ENCODE data around the gene CCL14. TPM values are rescaled to one million over a fixed set of nuclear protein-coding genes. Genes with fewer than 3 reads are reported as not detected.

The CCL14 gene
- total and polyA plus RNA-seq, 4 donors, result 1.9 to 124 (median 40.2) TPM

DNA sequence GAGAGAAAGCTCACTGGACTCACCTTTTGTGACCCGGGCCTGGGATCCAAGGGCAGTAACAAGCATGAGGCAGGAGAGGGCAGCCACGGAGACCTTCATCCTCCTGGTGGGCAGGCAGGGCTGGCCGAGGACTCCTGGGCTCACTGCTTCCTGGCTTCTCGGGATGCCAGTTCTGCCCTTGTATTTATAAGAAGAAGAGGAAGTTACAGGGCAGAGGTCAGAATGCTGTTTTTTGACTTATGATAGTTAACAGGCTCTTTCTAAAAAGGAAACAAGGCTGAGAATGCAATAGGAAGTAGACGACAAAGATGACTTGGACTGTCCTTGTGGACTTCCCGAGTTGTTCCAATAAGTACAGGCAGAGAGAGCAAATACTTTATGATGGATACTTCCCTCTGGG is 31.3 kb upstream of the CCL14 start, which contains the start of gene CCL23:
CCL23 (minus strand) TSS at position 174 of the 400 bp plus-strand sequence; CDS start at position 99, 75 bp downstream.
- Histone ChIP-seq H3K4me3 (ENCODE audit: low read depth in 1 of 3, low read length in 3 of 3) (no peak within 1 kb of the TSS), H3K9ac (ENCODE audit: low read depth in 1 of 2, low read length in 2 of 2) (no peak within 1 kb of the TSS), H3K36me3 (ENCODE audit: control insufficient read depth in 4 of 4, insufficient read depth in 3 of 4, low read depth in 1 of 4, low read length in 3 of 4) (peaks cover 0 to 3% (median under 1%) of the 10 kb centered on the region in 4 donors), H3K9me3 (ENCODE audit: control insufficient read depth in 4 of 4, low read length in 3 of 4) (no peaks in the 10 kb centered on the region), H3K4me1 (ENCODE audit: control insufficient read depth in 4 of 4, insufficient read depth in 4 of 4, low read length in 3 of 4) (peaks cover 0 to 2% (median 0%) of the 10 kb centered on the region in 4 donors), H3K27me3 (ENCODE audit: control insufficient read depth in 4 of 4, insufficient read depth in 4 of 4, low read length in 3 of 4) (no peaks in the 10 kb centered on the region), H3K27ac (ENCODE audit: low read depth in 1 of 2, low read length in 2 of 2) (no peak within 1 kb of the TSS)
- 61% methylated on average over 6 of the region's 6 CpGs for WGBS
- DNase-seq (ENCODE audit: low spot score), result no peak
- no peak for TF ChIP-seq TAF1 (conservative IDR thresholded peaks at IDR 0.05)
- TF ChIP-seq HNF4G (IDR thresholded peaks at IDR 0.05), result no peak
- no peak for TF ChIP-seq SP1 (IDR thresholded peaks at IDR 0.05)
- TF ChIP-seq RXRA (IDR thresholded peaks at IDR 0.05), result no peak
- TF ChIP-seq, protein P1, sequence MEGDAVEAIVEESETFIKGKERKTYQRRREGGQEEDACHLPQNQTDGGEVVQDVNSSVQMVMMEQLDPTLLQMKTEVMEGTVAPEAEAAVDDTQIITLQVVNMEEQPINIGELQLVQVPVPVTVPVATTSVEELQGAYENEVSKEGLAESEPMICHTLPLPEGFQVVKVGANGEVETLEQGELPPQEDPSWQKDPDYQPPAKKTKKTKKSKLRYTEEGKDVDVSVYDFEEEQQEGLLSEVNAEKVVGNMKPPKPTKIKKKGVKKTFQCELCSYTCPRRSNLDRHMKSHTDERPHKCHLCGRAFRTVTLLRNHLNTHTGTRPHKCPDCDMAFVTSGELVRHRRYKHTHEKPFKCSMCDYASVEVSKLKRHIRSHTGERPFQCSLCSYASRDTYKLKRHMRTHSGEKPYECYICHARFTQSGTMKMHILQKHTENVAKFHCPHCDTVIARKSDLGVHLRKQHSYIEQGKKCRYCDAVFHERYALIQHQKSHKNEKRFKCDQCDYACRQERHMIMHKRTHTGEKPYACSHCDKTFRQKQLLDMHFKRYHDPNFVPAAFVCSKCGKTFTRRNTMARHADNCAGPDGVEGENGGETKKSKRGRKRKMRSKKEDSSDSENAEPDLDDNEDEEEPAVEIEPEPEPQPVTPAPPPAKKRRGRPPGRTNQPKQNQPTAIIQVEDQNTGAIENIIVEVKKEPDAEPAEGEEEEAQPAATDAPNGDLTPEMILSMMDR (IDR thresholded peaks at IDR 0.05; ENCODE audit: low read depth, low read length, missing input control), result no peak
- TF ChIP-seq, protein P2, sequence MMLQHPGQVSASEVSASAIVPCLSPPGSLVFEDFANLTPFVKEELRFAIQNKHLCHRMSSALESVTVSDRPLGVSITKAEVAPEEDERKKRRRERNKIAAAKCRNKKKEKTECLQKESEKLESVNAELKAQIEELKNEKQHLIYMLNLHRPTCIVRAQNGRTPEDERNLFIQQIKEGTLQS (IDR thresholded peaks at IDR 0.05), result no peak
- no peak for TF ChIP-seq FOXA1 (IDR thresholded peaks at IDR 0.05)
- TF ChIP-seq, protein P3, sequence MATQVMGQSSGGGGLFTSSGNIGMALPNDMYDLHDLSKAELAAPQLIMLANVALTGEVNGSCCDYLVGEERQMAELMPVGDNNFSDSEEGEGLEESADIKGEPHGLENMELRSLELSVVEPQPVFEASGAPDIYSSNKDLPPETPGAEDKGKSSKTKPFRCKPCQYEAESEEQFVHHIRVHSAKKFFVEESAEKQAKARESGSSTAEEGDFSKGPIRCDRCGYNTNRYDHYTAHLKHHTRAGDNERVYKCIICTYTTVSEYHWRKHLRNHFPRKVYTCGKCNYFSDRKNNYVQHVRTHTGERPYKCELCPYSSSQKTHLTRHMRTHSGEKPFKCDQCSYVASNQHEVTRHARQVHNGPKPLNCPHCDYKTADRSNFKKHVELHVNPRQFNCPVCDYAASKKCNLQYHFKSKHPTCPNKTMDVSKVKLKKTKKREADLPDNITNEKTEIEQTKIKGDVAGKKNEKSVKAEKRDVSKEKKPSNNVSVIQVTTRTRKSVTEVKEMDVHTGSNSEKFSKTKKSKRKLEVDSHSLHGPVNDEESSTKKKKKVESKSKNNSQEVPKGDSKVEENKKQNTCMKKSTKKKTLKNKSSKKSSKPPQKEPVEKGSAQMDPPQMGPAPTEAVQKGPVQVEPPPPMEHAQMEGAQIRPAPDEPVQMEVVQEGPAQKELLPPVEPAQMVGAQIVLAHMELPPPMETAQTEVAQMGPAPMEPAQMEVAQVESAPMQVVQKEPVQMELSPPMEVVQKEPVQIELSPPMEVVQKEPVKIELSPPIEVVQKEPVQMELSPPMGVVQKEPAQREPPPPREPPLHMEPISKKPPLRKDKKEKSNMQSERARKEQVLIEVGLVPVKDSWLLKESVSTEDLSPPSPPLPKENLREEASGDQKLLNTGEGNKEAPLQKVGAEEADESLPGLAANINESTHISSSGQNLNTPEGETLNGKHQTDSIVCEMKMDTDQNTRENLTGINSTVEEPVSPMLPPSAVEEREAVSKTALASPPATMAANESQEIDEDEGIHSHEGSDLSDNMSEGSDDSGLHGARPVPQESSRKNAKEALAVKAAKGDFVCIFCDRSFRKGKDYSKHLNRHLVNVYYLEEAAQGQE (IDR thresholded peaks at IDR 0.05), result no peak
- TF ChIP-seq, protein P4, sequence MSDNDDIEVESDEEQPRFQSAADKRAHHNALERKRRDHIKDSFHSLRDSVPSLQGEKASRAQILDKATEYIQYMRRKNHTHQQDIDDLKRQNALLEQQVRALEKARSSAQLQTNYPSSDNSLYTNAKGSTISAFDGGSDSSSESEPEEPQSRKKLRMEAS (IDR thresholded peaks at IDR 0.05), result peak; percentile 44
- TF ChIP-seq, protein P5, sequence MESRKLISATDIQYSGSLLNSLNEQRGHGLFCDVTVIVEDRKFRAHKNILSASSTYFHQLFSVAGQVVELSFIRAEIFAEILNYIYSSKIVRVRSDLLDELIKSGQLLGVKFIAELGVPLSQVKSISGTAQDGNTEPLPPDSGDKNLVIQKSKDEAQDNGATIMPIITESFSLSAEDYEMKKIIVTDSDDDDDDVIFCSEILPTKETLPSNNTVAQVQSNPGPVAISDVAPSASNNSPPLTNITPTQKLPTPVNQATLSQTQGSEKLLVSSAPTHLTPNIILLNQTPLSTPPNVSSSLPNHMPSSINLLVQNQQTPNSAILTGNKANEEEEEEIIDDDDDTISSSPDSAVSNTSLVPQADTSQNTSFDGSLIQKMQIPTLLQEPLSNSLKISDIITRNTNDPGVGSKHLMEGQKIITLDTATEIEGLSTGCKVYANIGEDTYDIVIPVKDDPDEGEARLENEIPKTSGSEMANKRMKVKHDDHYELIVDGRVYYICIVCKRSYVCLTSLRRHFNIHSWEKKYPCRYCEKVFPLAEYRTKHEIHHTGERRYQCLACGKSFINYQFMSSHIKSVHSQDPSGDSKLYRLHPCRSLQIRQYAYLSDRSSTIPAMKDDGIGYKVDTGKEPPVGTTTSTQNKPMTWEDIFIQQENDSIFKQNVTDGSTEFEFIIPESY (IDR thresholded peaks at IDR 0.05), result no peak
- no peak for TF ChIP-seq GABPA (IDR thresholded peaks at IDR 0.05 in 1 of 2, conservative IDR thresholded peaks at IDR 0.05 in 1 of 2)
- no peak for TF ChIP-seq FOXA2 (IDR thresholded peaks at IDR 0.05)
- TF ChIP-seq JUND (IDR thresholded peaks at IDR 0.05), result no peak
- TF ChIP-seq HNF4A (conservative IDR thresholded peaks at IDR 0.05), result no peak
- peak in 1 of 2 donors; percentile 21 for TF ChIP-seq RAD21 (IDR thresholded peaks at IDR 0.05)
- peak; percentile 90 for TF ChIP-seq NR2F2 (IDR thresholded peaks at IDR 0.05)
- no peak for TF ChIP-seq EGR1 (IDR thresholded peaks at IDR 0.05; ENCODE audit: low read depth in 2 of 2)
- TF ChIP-seq YY1 (IDR thresholded peaks at IDR 0.05), result no peak

Data from liver (tissue), 9 donors.